ENCODE measurements around the gene CGB7. TPM values are rescaled to one million over a fixed set of nuclear protein-coding genes. Genes with fewer than 3 reads are reported as not detected.
"Not testable (repeated sequence)": the region's sequence is repeated elsewhere in the genome, so short reads cannot be mapped to it uniquely, and the experiment has no call there.

CGB7 gene
- total RNA-seq, 3 donors from 2014 or later = not detected

- Mint-ChIP-seq H3K4me3 (peak overlapping the region; percentile 77), H3K4me1 (ENCODE audit: low read depth) (peaks cover 18% of the 10 kb centered on the region)
- H3K27me3 Mint-ChIP-seq (ENCODE audit: low read depth); H3K9me3 Mint-ChIP-seq; DNase-seq; ATAC-seq; H3K36me3 Mint-ChIP-seq (ENCODE audit: insufficient read depth): not testable (repeated sequence)
These were observed 38.9 kb downstream of the CGB7 start for GRCh38 chr19:49018388-49019241.

- peaks cover 18% of the 10 kb centered on the region for H3K4me1 Mint-ChIP-seq (ENCODE audit: low read depth)
- ATAC-seq (peak; percentile 85 to 88), DNase-seq (peak; percentile 57)
- peaks cover 3% of the 10 kb centered on the region for H3K27me3 Mint-ChIP-seq (ENCODE audit: low read depth)
- peaks cover 5% of the 10 kb centered on the region for H3K36me3 Mint-ChIP-seq (ENCODE audit: insufficient read depth)
- H3K9me3 Mint-ChIP-seq = no peaks in the 10 kb centered on the region
- H3K4me3 Mint-ChIP-seq = peak overlapping the region; percentile 77
These were observed 39.7 kb downstream of the CGB7 start for GRCh38 chr19:49017666-49018351.

GRCh38 chr19:49017041-49017665, 40.4 kb downstream of the CGB7 start, which contains the start of gene LHB:
Gene LHB (minus strand): TSS chr19:49017091. CDS start chr19:49017081, 10 bp downstream.
- H3K9me3 Mint-ChIP-seq = no peaks in the 10 kb centered on the region
- peaks cover 5% of the 10 kb centered on the region for H3K36me3 Mint-ChIP-seq (ENCODE audit: insufficient read depth)
- peaks cover 3% of the 10 kb centered on the region for H3K27me3 Mint-ChIP-seq (ENCODE audit: low read depth)
- H3K4me1 Mint-ChIP-seq (ENCODE audit: low read depth) = peaks cover 18% of the 10 kb centered on the region
- DNase-seq (no peak), ATAC-seq (no peak)
- H3K4me3 Mint-ChIP-seq = peak within 1 kb of the TSS; percentile 77

GRCh38 chr19:49016067-49016839, 41.3 kb downstream of the CGB7 start:
- peaks cover 17% of the 10 kb centered on the region for H3K4me1 Mint-ChIP-seq (ENCODE audit: low read depth)
- no peaks in the 10 kb centered on the region for H3K9me3 Mint-ChIP-seq
- DNase-seq (no peak), ATAC-seq (no peak)
- H3K36me3 Mint-ChIP-seq (ENCODE audit: insufficient read depth) = peaks cover 5% of the 10 kb centered on the region
- no peak overlapping the region for H3K4me3 Mint-ChIP-seq
- peaks cover 3% of the 10 kb centered on the region for H3K27me3 Mint-ChIP-seq (ENCODE audit: low read depth)

- Mint-ChIP-seq H3K4me1 (ENCODE audit: low read depth) (peaks cover 10% of the 10 kb centered on the region), H3K27me3 (ENCODE audit: low read depth) (peaks cover 3% of the 10 kb centered on the region), H3K9me3 (no peaks in the 10 kb centered on the region), H3K4me3 (no peak overlapping the region), H3K36me3 (ENCODE audit: insufficient read depth) (peaks cover 8% of the 10 kb centered on the region)
- no peak for ATAC-seq
- DNase-seq = no peak
These were observed 42.7 kb downstream of the CGB7 start for GRCh38 chr19:49014870-49015255.

GRCh38 chr19:49014123-49014869, 43.3 kb downstream of the CGB7 start:
- peaks cover 9% of the 10 kb centered on the region for H3K4me1 Mint-ChIP-seq (ENCODE audit: low read depth)
- no peaks in the 10 kb centered on the region for H3K27me3 Mint-ChIP-seq (ENCODE audit: low read depth)
- H3K4me3 Mint-ChIP-seq = no peak overlapping the region

GRCh38 chr19:49011194-49011593, 46.4 kb downstream of the CGB7 start:
- no peaks in the 10 kb centered on the region for H3K4me1 Mint-ChIP-seq (ENCODE audit: low read depth)
- H3K9me3 Mint-ChIP-seq = no peaks in the 10 kb centered on the region
- no peaks in the 10 kb centered on the region for H3K27me3 Mint-ChIP-seq (ENCODE audit: low read depth)
- H3K36me3 Mint-ChIP-seq (ENCODE audit: insufficient read depth) = peaks cover 8% of the 10 kb centered on the region
- DNase-seq (no peak), ATAC-seq (no peak)
- no peak overlapping the region for H3K4me3 Mint-ChIP-seq

More at GRCh38 chr19:49014123-49014869, 43.3 kb downstream of the CGB7 start:
- DNase-seq (no peak), ATAC-seq (no peak)
- Mint-ChIP-seq H3K9me3 (no peaks in the 10 kb centered on the region), H3K36me3 (ENCODE audit: insufficient read depth) (peaks cover 8% of the 10 kb centered on the region)

GRCh38 chr19:49010453-49010852, 47.1 kb downstream of the CGB7 start:
- Mint-ChIP-seq H3K36me3 (ENCODE audit: insufficient read depth) (peaks cover 7% of the 10 kb centered on the region), H3K4me3 (no peak overlapping the region), H3K9me3 (no peaks in the 10 kb centered on the region), H3K27me3 (ENCODE audit: low read depth) (no peaks in the 10 kb centered on the region), H3K4me1 (ENCODE audit: low read depth) (no peaks in the 10 kb centered on the region)
- no peak for DNase-seq
- ATAC-seq = no peak

- ATAC-seq (no peak), DNase-seq (no peak)
- Mint-ChIP-seq H3K27me3 (ENCODE audit: low read depth) (no peaks in the 10 kb centered on the region), H3K4me1 (ENCODE audit: low read depth) (no peaks in the 10 kb centered on the region), H3K36me3 (ENCODE audit: insufficient read depth) (peaks cover 12% of the 10 kb centered on the region), H3K4me3 (no peak overlapping the region), H3K9me3 (no peaks in the 10 kb centered on the region)
These were observed 47.7 kb downstream of the CGB7 start for GRCh38 chr19:49009828-49010227.

- Mint-ChIP-seq H3K27me3 (ENCODE audit: low read depth) (no peaks in the 10 kb centered on the region), H3K9me3 (no peaks in the 10 kb centered on the region), H3K4me1 (ENCODE audit: low read depth) (no peaks in the 10 kb centered on the region), H3K36me3 (ENCODE audit: insufficient read depth) (peaks cover 14% of the 10 kb centered on the region), H3K4me3 (no peak overlapping the region)
- no peak for ATAC-seq
- DNase-seq = no peak
These were observed 50.6 kb downstream of the CGB7 start for GRCh38 chr19:49006905-49007304.

- Mint-ChIP-seq H3K4me3 (no peak overlapping the region), H3K4me1 (ENCODE audit: low read depth) (no peaks in the 10 kb centered on the region), H3K27me3 (ENCODE audit: low read depth) (no peaks in the 10 kb centered on the region), H3K9me3 (no peaks in the 10 kb centered on the region), H3K36me3 (ENCODE audit: insufficient read depth) (peaks cover 14% of the 10 kb centered on the region)
- ATAC-seq (no peak), DNase-seq (no peak)
These were observed 52.5 kb downstream of the CGB7 start for GRCh38 chr19:49004964-49005614.
